OCI-LY1 (cell line): ENCODE results near the gene XPR1.

Source experiments
- H2AFZ ChIP-seq: fragments of 200-600 bp; sonication (generic), shearing (Covaris generic); 2 replicates; pipeline ENCODE4 v1.6.0; 2014; ENCODE audit warnings: antibody characterized with exemption, mild to moderate bottlenecking, low read length
- H3F3A ChIP-seq: fragments of 200-600 bp; sonication (generic), shearing (Covaris generic); 2 replicates; pipeline ENCODE4 v1.6.0; 2014; ENCODE audit warnings: mild to moderate bottlenecking, antibody characterized with exemption, low read length, moderate library complexity; ENCODE audit not compliant: insufficient read depth
- H3K27ac ChIP-seq: fragments of 200-600 bp; sonication (generic); 2 replicates; pipeline ENCODE4 v1.5.1; 2014; ENCODE audit warnings: low read length, mixed run types, mild to moderate bottlenecking, low read depth; ENCODE audit not compliant: poor library complexity, severe bottlenecking
- H3K27me3 ChIP-seq: fragments of 200-600 bp; sonication (generic); 2 replicates; pipeline ENCODE4 v1.6.0; 2014; ENCODE audit warnings: antibody characterized with exemption, mild to moderate bottlenecking, low read length, moderate library complexity; ENCODE audit not compliant: insufficient read depth
- H3K36me3 ChIP-seq: fragments of 200-600 bp; sonication (generic); 2 replicates; pipeline ENCODE4 v1.6.1; 2014; ENCODE audit warnings: mild to moderate bottlenecking, antibody characterized with exemption, low read length, moderate library complexity, mixed read lengths; ENCODE audit not compliant: insufficient read depth
- H3K4me1 ChIP-seq: fragments of 200-600 bp; sonication (generic); 2 replicates; pipeline ENCODE4 v1.5.1; 2014; ENCODE audit warnings: mild to moderate bottlenecking, low read length, moderate library complexity; ENCODE audit not compliant: insufficient read depth, severe bottlenecking
- H3K4me2 ChIP-seq: fragments of 200-600 bp; sonication (generic), shearing (Covaris generic); 2 replicates; pipeline ENCODE4 v1.6.1; 2014; ENCODE audit warnings: low read length
- H3K4me3 ChIP-seq: fragments of 200-600 bp; sonication (generic); 2 replicates; pipeline ENCODE4 v1.5.1; 2014; ENCODE audit warnings: low read length, low read depth, mild to moderate bottlenecking, mixed read lengths; ENCODE audit not compliant: poor library complexity, severe bottlenecking
- H3K79me2 ChIP-seq: fragments of 200-600 bp; shearing (Covaris generic); 2 replicates; pipeline ENCODE4 v1.6.1; 2016; ENCODE audit warnings: mixed run types, low read length, mixed read lengths; ENCODE audit not compliant: insufficient read depth
- H3K9ac ChIP-seq: fragments of 200-600 bp; sonication (generic), shearing (Covaris generic); 2 replicates; pipeline ENCODE4 v1.6.1; 2014; ENCODE audit warnings: mild to moderate bottlenecking, low read length, mixed read lengths
- H3K9me2 ChIP-seq: fragments of 200-600 bp; sonication (generic), shearing (Covaris generic); 2 replicates; pipeline ENCODE4 v1.6.1; 2014; ENCODE audit warnings: low read depth, mild to moderate bottlenecking, low read length, mixed read lengths
- H3K9me3 ChIP-seq: fragments of 200-600 bp; shearing (Covaris generic); 2 replicates; pipeline ENCODE4 v1.6.1; 2014; ENCODE audit warnings: low read length, mixed read lengths
- H4K20me1 ChIP-seq: fragments of 200-600 bp; sonication (generic), shearing (Covaris generic); 2 replicates; pipeline ENCODE4 v1.6.0; 2016; ENCODE audit warnings: mild to moderate bottlenecking, low read length; ENCODE audit not compliant: insufficient read depth
- CTCF ChIP-seq: fragments of 200-600 bp; sonication (generic), shearing (Covaris generic); IDR thresholded peaks from 2 replicates; pipeline ENCODE4 v1.5.1; 2017; ENCODE audit warnings: mild to moderate bottlenecking, antibody characterized with exemption, low read length, moderate library complexity, mixed read lengths
- EZH2 ChIP-seq: fragments of 200-600 bp; sonication (generic), shearing (Covaris generic); IDR thresholded peaks from 2 replicates; pipeline ENCODE4 v1.8.0; 2017; ENCODE audit warnings: borderline replicate concordance, mixed run types, mild to moderate bottlenecking, antibody characterized with exemption, low read length, moderate library complexity, mixed read lengths

XPR1 gene

GRCh38 chr1:180912211-180912800 is 280.5 kb downstream of the XPR1 start:
- Histone ChIP-seq H3K79me2 (no peaks in the 10 kb centered on the region), H3K9me2 (no peaks in the 10 kb centered on the region), H3K36me3 (no peaks in the 10 kb centered on the region), H3K4me3 (no peak overlapping the region), H3K9ac (no peak overlapping the region), H3K4me1 (no peaks in the 10 kb centered on the region), H3K27me3 (0 out of 2 replicates have a peak, but pooled peaks cover 3% of the 10 kb centered on the region), H3F3A (no peaks in the 10 kb centered on the region), H3K9me3 (no peaks in the 10 kb centered on the region), H4K20me1 (no peaks in the 10 kb centered on the region), H3K4me2 (no peak overlapping the region), H2AFZ (no peak overlapping the region), H3K27ac (no peak overlapping the region)
- no peak for TF ChIP-seq EZH2
- TF ChIP-seq CTCF = no peak

- H3K27ac ChIP-seq = no peak within 1 kb of the TSS
- no peaks in the 10 kb centered on the region for H3K36me3 ChIP-seq
- TF ChIP-seq EZH2 = no peak
- TF ChIP-seq CTCF = no peak
- H3K9me2 ChIP-seq = no peaks in the 10 kb centered on the region
- no peak within 1 kb of the TSS for H3K9ac ChIP-seq
- no peak within 1 kb of the TSS for H3K4me3 ChIP-seq
- H2AFZ ChIP-seq = no peak within 1 kb of the TSS
- peaks cover 9% of the 10 kb centered on the region; the same call in 1 of the 2 replicates for H3K27me3 ChIP-seq
- H3K4me1 ChIP-seq = no peaks in the 10 kb centered on the region
- H3K79me2 ChIP-seq = no peaks in the 10 kb centered on the region
- no peaks in the 10 kb centered on the region for H4K20me1 ChIP-seq
- H3K9me3 ChIP-seq = no peaks in the 10 kb centered on the region
- H3K4me2 ChIP-seq = no peak within 1 kb of the TSS
- no peaks in the 10 kb centered on the region for H3F3A ChIP-seq
Measured at GRCh38 chr1:180912801-180913565, 281.2 kb downstream of the XPR1 start, which contains the start of gene KIAA1614. Gene KIAA1614, plus strand, starts transcription at chr1:180912897. Its CDS starts 347 bp downstream, at chr1:180913244.

GRCh38 chr1:180915426-180915965 is 283.7 kb downstream of the XPR1 start:
- no peaks in the 10 kb centered on the region for H3K4me1 ChIP-seq
- no peak for TF ChIP-seq CTCF
- TF ChIP-seq EZH2 = no peak
- no peaks in the 10 kb centered on the region for H3K36me3 ChIP-seq
- H3K4me2 ChIP-seq = no peak overlapping the region
- H3K4me3 ChIP-seq = no peak overlapping the region
- H2AFZ ChIP-seq = no peak overlapping the region
- H3K9me3 ChIP-seq = no peaks in the 10 kb centered on the region
- no peaks in the 10 kb centered on the region for H3F3A ChIP-seq
- no peaks in the 10 kb centered on the region for H3K9me2 ChIP-seq
- no peak overlapping the region for H3K27ac ChIP-seq
- H3K79me2 ChIP-seq = no peaks in the 10 kb centered on the region
- H3K9ac ChIP-seq = no peak overlapping the region
- H4K20me1 ChIP-seq = no peaks in the 10 kb centered on the region
- H3K27me3 ChIP-seq = peaks cover 12% of the 10 kb centered on the region; the same call in 1 of the 2 replicates
